Mammary epithelial cell (primary cell): ENCODE measurements around the gene WDR48.

Experiments
- CTCF ChIP-seq, 2 donors: IDR thresholded peaks in 1 of 2; conservative IDR thresholded peaks in 1 of 2; 2 replicates each; pipeline ENCODE4 v1.5.1; 2011 to 2012; ENCODE audit warnings: inconsistent platforms in 2 of 2, low read length in 2 of 2, mild to moderate bottlenecking in 2 of 2, control low read depth in 1 of 2, low read depth in 1 of 2; ENCODE audit not compliant: insufficient read depth in 1 of 2; ENCODE audit errors: extremely low read depth in 1 of 2
- EZH2 ChIP-seq: IDR thresholded peaks from 2 replicates; pipeline ENCODE4 v1.6.1; 2012; ENCODE audit warnings: low read length, inconsistent platforms, borderline replicate concordance

- TF ChIP-seq CTCF (conservative IDR thresholded peaks at IDR 0.05 in 1 of 2, IDR thresholded peaks at IDR 0.05 in 1 of 2; ENCODE audit: extremely low read depth in 1 of 2, insufficient read depth in 1 of 2, low read depth in 1 of 2, low read length in 2 of 2) (no peak), EZH2 (no peak)
Observed at GRCh38 chr3:39112113-39112512, 60.3 kb downstream of the WDR48 start.
